ENCODE results near the gene NAT14.
"Not testable (repeated sequence)": the region's sequence is repeated elsewhere in the genome, so short reads cannot be mapped to it uniquely, and the experiment has no call there.

Gene NAT14

DNA sequence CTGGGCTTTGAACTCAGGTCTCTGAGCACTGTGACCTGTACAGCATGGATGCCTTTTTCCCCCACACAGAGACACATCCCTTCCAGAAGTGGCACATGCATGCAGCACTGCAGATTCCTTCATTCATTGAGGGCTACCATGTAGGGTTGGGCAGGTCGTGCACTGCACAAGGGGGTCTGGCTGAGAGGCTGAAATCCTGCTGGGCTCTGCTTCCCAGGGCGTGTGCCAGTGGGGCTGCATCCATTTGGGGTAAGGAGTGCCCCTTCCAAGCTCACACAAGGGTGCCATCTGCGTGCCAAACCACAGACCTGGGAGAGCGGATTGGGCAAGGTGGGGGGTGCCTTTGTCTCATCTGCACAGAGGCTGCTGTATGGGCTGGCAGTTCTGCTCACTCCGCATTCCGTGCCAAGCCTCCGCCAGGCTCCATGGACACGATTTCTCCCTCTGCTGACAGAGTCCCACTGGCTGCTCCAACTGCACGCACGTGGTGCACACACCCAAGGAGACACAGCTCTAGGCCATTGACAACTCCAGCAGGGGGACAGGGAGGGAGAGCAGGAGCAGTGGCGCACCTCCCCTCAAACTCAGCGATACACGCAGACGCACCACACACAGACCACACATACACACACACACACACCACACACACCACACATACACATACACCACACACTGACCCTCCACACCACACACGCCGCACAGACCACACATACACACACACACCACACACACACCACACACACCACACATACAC is 37.4 kb upstream of the NAT14 start:
- H3K4me1 Mint-ChIP-seq = peaks cover 5% of the 10 kb centered on the region
- H3K36me3 Mint-ChIP-seq = no peaks in the 10 kb centered on the region
- no peak for DNase-seq
- H3K9me3 Mint-ChIP-seq = no peaks in the 10 kb centered on the region
- H3K4me3 Mint-ChIP-seq = no peak overlapping the region
- CTCF ChIA-PET = no interaction called here
- peaks cover 60% of the 10 kb centered on the region for H3K27me3 Mint-ChIP-seq
- no peak overlapping the region for H3K27ac Mint-ChIP-seq

- H3K36me3 Mint-ChIP-seq, DNase-seq, CTCF ChIA-PET, H3K9me3 Mint-ChIP-seq, H3K27ac Mint-ChIP-seq, H3K4me3 Mint-ChIP-seq, H3K4me1 Mint-ChIP-seq: not testable (repeated sequence)
- peaks cover 60% of the 10 kb centered on the region for H3K27me3 Mint-ChIP-seq
Observed at GRCh38 chr19:55448175-55448490, 36.9 kb upstream of the NAT14 start.

GRCh38 chr19:55449469-55449868 is 35.5 kb upstream of the NAT14 start:
- Mint-ChIP-seq H3K4me3 (no peak overlapping the region), H3K9me3 (no peaks in the 10 kb centered on the region), H3K27ac (no peak overlapping the region), H3K4me1 (peaks cover 6% of the 10 kb centered on the region), H3K27me3 (peaks cover 58% of the 10 kb centered on the region), H3K36me3 (peaks cover 3% of the 10 kb centered on the region)
- DNase-seq = no peak
- CTCF ChIA-PET = no interaction called here

DNA sequence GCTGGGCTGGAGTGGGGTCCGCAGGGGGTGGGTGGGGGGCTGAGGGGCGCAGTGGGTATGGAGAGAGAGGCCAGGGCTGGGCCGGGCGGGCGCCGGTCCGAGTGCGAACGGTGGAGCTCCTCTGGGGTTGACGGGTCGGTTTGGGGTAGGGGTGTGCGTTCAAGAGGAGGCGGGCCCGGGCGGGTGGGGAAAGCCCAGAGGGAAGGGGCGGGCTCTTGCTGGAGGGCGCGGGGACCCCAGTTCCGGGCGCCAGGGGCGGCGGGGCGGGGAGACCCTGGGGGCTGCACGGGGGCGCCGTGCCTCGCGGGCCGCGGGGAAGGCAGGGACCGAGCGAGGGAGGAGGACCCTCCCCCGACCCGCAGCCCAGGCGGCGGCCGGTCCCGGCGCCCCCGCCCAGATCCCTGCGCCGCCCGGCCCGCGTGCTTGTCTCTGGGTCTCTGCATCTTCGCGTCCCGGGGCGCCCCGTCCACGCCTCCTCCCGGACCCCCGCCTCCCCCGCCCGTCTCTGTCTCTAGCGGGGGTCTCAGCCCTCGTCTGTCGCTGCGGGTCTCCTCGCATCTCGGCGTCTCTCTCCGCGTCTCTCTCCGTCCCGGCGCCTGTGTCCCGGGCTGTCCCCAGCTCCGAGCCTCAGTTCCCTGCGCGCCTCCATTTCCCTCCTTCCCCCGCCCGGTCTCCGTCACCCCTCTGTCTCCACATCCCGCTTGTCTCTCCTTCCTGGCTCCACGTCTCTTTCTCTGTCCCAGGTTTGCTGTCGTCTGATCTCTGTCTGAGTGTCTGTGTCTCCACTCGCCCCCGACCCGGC is 33.6 kb upstream of the NAT14 start:
- H3K4me1 Mint-ChIP-seq = peaks cover 6% of the 10 kb centered on the region
- CTCF ChIA-PET = no interaction called here
- no peak for DNase-seq
- no peak overlapping the region for H3K27ac Mint-ChIP-seq
- H3K36me3 Mint-ChIP-seq = peaks cover 3% of the 10 kb centered on the region
- no peaks in the 10 kb centered on the region for H3K9me3 Mint-ChIP-seq
- H3K4me3 Mint-ChIP-seq = no peak overlapping the region
- peaks cover 45% of the 10 kb centered on the region for H3K27me3 Mint-ChIP-seq

DNA sequence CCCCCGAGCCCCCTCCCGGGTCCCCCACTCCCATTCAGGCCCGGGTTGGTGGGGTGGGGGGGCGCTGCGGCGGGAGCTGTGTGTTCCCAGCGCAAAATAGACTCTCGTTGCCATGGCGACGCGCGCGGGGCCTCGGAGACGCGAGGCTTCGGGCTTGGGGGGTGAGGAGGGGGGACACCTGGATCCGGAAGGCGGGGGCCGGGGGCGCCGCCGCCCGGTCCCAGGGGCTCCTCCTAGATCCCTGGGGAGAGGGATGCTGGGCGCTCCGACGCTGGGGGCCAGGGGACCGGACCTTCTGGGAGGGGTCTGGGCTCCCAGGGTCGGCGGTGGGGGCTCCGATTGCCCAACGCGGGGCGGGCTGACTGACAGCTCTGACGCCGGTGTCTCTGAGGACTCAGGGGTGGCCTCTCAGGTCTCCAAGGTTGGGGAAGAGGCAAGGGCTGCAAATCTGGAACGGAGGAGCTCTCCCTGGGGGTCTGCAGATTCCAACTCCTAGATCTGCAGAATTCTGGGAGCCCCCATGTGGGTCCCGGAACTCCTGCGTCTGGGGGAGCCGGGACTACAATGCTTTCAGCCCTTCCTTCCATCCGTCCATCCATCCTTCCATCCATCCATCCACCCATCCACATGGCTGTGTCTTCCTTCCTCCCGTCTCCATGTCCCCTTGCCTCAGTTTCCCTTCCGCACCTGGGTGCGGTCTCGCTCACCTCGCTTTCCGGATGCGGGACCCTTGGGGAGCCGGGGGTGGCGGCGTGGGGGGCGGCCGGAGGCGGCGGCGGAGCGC is 32.8 kb upstream of the NAT14 start:
- peak; percentile 47 for DNase-seq
- H3K27ac Mint-ChIP-seq = no peak overlapping the region
- H3K4me1 Mint-ChIP-seq = peaks cover 6% of the 10 kb centered on the region
- CTCF ChIA-PET = interaction anchor here (0.5 to 2.3 kb wide), 3 partner anchors 52 to 440 kb away, joined by 3 to 8 read pairs (median 7); no protein-coding TSS in a partner anchor
- H3K27me3 Mint-ChIP-seq = peaks cover 45% of the 10 kb centered on the region
- no peak overlapping the region for H3K4me3 Mint-ChIP-seq
- peaks cover 3% of the 10 kb centered on the region for H3K36me3 Mint-ChIP-seq
- H3K9me3 Mint-ChIP-seq = no peaks in the 10 kb centered on the region

GRCh38 chr19:55452749-55453346 is 32.1 kb upstream of the NAT14 start:
- peaks cover 3% of the 10 kb centered on the region for H3K36me3 Mint-ChIP-seq
- H3K9me3 Mint-ChIP-seq = no peaks in the 10 kb centered on the region
- peak; percentile 59 for DNase-seq
- H3K27me3 Mint-ChIP-seq = peaks cover 45% of the 10 kb centered on the region
- H3K27ac Mint-ChIP-seq = no peak overlapping the region
- H3K4me1 Mint-ChIP-seq = peaks cover 6% of the 10 kb centered on the region
- CTCF ChIA-PET = interaction anchor here (0.5 to 2.3 kb wide), 4 partner anchors 16 to 441 kb away, joined by 3 to 8 read pairs (median 8); no protein-coding TSS in a partner anchor
- H3K4me3 Mint-ChIP-seq = no peak overlapping the region

GRCh38 chr19:55453511-55454260 is 31.3 kb upstream of the NAT14 start:
- peaks cover 3% of the 10 kb centered on the region for H3K36me3 Mint-ChIP-seq
- H3K27me3 Mint-ChIP-seq = peaks cover 45% of the 10 kb centered on the region
- no peak for DNase-seq
- peaks cover 6% of the 10 kb centered on the region for H3K4me1 Mint-ChIP-seq
- no peak overlapping the region for H3K4me3 Mint-ChIP-seq
- CTCF ChIA-PET = interaction anchor here (0.8 to 2.3 kb wide), 8 partner anchors 17 to 312 kb away, joined by 3 to 8 read pairs (median 5); no protein-coding TSS in a partner anchor
- H3K9me3 Mint-ChIP-seq = no peaks in the 10 kb centered on the region
- H3K27ac Mint-ChIP-seq = peak overlapping the region; percentile 46

DNA sequence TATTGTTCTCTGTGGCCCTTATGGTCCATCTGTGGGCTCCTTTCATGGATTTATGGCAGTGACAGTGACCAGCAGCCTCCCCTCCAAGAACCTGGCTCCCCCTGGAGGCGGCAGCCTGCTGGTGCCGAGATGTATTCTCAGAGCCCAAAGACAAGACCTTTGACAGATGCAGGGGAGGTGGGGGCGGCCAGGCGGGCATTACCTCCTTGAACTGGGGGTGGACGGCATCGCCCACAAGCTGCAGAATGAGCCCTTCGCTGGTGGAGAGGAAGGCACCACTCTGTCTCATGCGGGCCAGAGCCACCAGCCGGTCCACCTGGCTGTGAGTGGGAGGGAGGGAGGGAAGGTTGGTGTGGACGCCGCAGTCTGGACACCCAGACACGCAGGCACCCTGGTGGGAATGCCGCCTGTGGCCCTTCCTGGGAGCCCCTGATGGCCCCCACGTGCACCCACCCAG is 30.2 kb upstream of the NAT14 start:
- Mint-ChIP-seq H3K36me3 (peaks cover 3% of the 10 kb centered on the region), H3K27me3 (peaks cover 45% of the 10 kb centered on the region), H3K27ac (no peak overlapping the region), H3K9me3 (no peaks in the 10 kb centered on the region), H3K4me3 (no peak overlapping the region), H3K4me1 (peaks cover 6% of the 10 kb centered on the region)
- DNase-seq = peak; percentile 71
- CTCF ChIA-PET = interaction anchor here (1.1 to 2.3 kb wide), 3 partner anchors 18 to 314 kb away, joined by 4 to 8 read pairs (median 8); no protein-coding TSS in a partner anchor

DNA sequence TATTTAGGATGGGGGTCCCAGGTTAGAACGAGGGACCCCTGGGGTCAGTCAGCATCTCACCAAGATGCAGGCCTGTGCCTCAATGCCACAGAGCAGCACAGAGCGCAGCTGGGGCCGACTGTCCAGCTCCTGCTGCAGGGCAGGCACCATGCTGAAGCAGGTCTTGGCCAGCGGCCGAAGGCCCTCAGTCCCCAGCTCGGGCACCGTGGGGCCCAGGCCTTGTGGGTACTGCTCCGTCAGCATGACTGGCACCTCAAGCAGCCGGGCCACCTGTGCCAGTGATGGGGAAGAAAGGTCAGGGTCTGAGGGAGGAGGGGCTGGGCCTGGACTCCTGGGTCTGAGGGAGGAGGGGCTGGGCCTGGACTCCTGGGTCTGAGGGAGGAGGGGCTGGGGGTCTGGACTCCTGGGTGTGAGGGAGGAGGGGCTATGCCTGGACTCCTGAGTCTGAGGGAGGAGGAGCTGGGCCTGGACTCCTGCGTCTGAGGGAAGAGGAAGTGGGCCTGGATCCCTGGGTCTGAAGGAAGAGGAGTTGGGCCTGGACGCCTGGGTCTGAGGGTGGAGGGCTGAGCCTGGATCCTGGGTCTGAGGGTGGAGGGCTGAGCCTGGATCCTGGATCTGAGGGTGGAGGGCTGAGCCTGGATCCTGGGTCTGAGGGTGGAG is 29.3 kb upstream of the NAT14 start:
- Mint-ChIP-seq H3K9me3 (no peaks in the 10 kb centered on the region), H3K4me3 (no peak overlapping the region), H3K27me3 (peaks cover 39% of the 10 kb centered on the region), H3K36me3 (peaks cover 3% of the 10 kb centered on the region), H3K27ac (no peak overlapping the region), H3K4me1 (peaks cover 15% of the 10 kb centered on the region)
- CTCF ChIA-PET = no interaction called here
- no peak for DNase-seq

DNA sequence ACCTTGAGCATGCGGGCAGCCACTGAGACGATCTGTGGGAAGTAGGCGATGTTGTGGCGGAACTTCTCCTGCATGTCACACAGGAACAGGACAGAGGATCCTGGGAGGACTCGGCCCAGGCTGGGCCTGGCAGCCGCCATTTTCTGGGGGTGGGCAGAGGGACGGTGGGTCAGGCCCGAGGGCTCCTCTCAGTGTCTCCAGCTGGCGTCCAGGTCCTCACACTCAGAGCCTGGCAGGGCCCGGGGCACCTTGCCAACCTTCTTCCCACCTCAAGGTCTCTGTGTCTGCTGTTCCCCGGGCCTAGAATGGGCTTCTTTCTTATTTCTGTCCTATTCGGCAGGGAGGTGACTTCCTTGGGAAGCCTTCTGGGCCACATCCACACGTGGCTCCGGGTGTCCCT is 28.6 kb upstream of the NAT14 start:
- H3K4me1 Mint-ChIP-seq = peaks cover 18% of the 10 kb centered on the region
- peaks cover 33% of the 10 kb centered on the region for H3K27me3 Mint-ChIP-seq
- H3K27ac Mint-ChIP-seq = no peak overlapping the region
- no peak for DNase-seq
- peaks cover 3% of the 10 kb centered on the region for H3K36me3 Mint-ChIP-seq
- no peaks in the 10 kb centered on the region for H3K9me3 Mint-ChIP-seq
- CTCF ChIA-PET = no interaction called here
- no peak overlapping the region for H3K4me3 Mint-ChIP-seq

DNA sequence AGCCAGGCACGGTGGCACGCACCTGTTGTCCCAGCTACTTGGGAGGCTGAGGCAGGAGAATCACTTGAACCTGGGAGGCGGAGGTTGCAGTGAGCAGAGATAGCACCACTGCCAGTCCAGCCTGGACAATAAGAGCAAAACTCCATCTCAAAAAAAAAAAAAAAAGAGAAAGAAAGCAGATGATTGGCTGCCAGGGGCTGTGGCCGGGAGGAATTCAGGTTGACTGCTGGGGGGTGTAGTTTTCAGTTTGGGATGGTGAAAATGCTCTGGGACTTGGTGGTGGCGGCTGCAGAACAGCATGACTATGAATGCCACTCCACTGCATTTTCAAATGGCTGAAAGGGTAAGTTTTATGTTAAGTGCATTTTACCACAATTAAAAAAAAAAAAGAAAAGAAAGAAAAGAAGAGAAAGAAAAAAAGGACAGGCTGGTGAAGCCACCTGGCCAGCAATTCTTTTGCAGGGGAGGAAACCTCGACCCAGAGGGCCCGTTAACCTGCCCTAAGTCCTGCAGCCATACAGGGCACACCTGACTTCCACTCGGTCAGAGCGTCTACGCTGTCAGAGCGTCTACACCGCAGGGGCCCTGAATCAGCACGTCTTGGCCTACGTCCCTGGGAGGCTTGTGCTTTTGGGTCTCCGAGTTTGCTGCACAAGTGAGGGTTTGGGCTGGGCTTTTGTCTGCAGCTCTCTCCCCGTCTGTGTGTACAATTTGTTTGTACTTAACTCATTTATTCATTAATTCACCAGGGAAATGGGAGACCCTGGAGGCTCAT is 27.1 kb upstream of the NAT14 start:
- Mint-ChIP-seq H3K9me3 (no peaks in the 10 kb centered on the region), H3K4me1 (peaks cover 25% of the 10 kb centered on the region), H3K36me3 (peaks cover 3% of the 10 kb centered on the region), H3K27ac (no peak overlapping the region), H3K27me3 (peaks cover 18% of the 10 kb centered on the region), H3K4me3 (no peak overlapping the region)
- CTCF ChIA-PET = interaction anchor here (1.5 to 2.0 kb wide), 2 partner anchors 10 to 148 kb away, joined by 5 to 7 read pairs; partner anchors contain the start of gene ZNF865
- no peak for DNase-seq

- Mint-ChIP-seq H3K27ac (no peak overlapping the region), H3K4me3 (peak overlapping the region; percentile 74), H3K36me3 (no peaks in the 10 kb centered on the region), H3K4me1 (peaks cover 23% of the 10 kb centered on the region), H3K27me3 (peaks cover 16% of the 10 kb centered on the region), H3K9me3 (no peaks in the 10 kb centered on the region)
- no peak for DNase-seq
- CTCF ChIA-PET = interaction anchor here (1.3 to 2.2 kb wide), 4 partner anchors 8 to 146 kb away, joined by 3 to 7 read pairs (median 6); partner anchors contain the start of gene ZNF865
Observed at GRCh38 chr19:55459551-55459949, 25.4 kb upstream of the NAT14 start.

Measured in activated naive CD4-positive, alpha-beta T cell treated with anti-CD3 and anti-CD28 coated beads, Interleukin-2, amount 10 ng/mL, durations not matched to agents 7 days and 5 days (primary cell).